Neuronal stem cell (in vitro differentiated cells): ENCODE measurements around the gene AANAT.

Source experiments
- DNase-seq: peaks from one replicate; pipeline ENCODE4 v3.0.0-alpha.2; 2013; ENCODE audit warnings: low spot score
- H2AFZ ChIP-seq: one replicate; pipeline ENCODE4 v1.6.1; 2013; ENCODE audit warnings: mild to moderate bottlenecking, low read length, inconsistent platforms
- H2AK5ac ChIP-seq: 2 replicates; pipeline ENCODE4 v1.6.1; 2013; ENCODE audit warnings: low read depth, mild to moderate bottlenecking, inconsistent platforms, low read length, moderate library complexity, mixed read lengths
- H2BK120ac ChIP-seq: 2 replicates; pipeline ENCODE4 v1.6.1; 2013; ENCODE audit warnings: low read depth, mild to moderate bottlenecking, inconsistent platforms, low read length, moderate library complexity, mixed read lengths
- H2BK12ac ChIP-seq: one replicate; pipeline ENCODE4 v1.6.1; 2013; ENCODE audit warnings: low read length, inconsistent platforms
- H2BK15ac ChIP-seq: 2 replicates; pipeline ENCODE4 v1.6.1; 2013; ENCODE audit warnings: mild to moderate bottlenecking, low read length, inconsistent platforms, mixed read lengths
- H2BK5ac ChIP-seq: one replicate; pipeline ENCODE4 v1.6.1; 2013; ENCODE audit warnings: inconsistent platforms, mild to moderate bottlenecking, low read length, moderate library complexity
- H3K14ac ChIP-seq: one replicate; pipeline ENCODE4 v1.6.1; 2013; ENCODE audit warnings: low read length, inconsistent platforms
- H3K18ac ChIP-seq: 2 replicates; pipeline ENCODE4 v1.6.1; 2013; ENCODE audit warnings: low read length, inconsistent platforms
- H3K23ac ChIP-seq: 2 replicates; pipeline ENCODE4 v1.6.1; 2013; ENCODE audit warnings: low read depth, mild to moderate bottlenecking, mixed read lengths, low read length, inconsistent platforms; ENCODE audit not compliant: poor library complexity
- H3K27ac ChIP-seq: replicated peaks from 3 replicates; pipeline ENCODE4 v1.5.1; 2013; ENCODE audit warnings: low read length, inconsistent platforms
- H3K27me3 ChIP-seq, 3 experiments: 2 replicates each; pipeline ENCODE4 v1.6.1; 2013; ENCODE audit warnings: low read length in 3 of 3, mild to moderate bottlenecking in 2 of 3, inconsistent platforms in 1 of 3, low read depth in 1 of 3, mixed read lengths in 1 of 3, moderate library complexity in 1 of 3; ENCODE audit not compliant: control insufficient read depth in 3 of 3, insufficient read depth in 3 of 3
- H3K36me3 ChIP-seq, 2 donors: replicated peaks in 1 of 2; 2 replicates each; pipeline ENCODE4 v1.6.1; 2013; ENCODE audit warnings: low read length in 2 of 2; ENCODE audit not compliant: control insufficient read depth in 2 of 2, insufficient read depth in 2 of 2
- H3K4ac ChIP-seq: 2 replicates; pipeline ENCODE4 v1.6.1; 2013; ENCODE audit warnings: inconsistent platforms, mild to moderate bottlenecking, low read length, moderate library complexity
- H3K4me1 ChIP-seq, 2 donors: 1 replicate in 1 of 2; 2 replicates in 1 of 2; pipeline ENCODE4 v1.6.1; 2013; ENCODE audit warnings: low read length in 2 of 2, low read depth in 1 of 2; ENCODE audit not compliant: control insufficient read depth in 2 of 2, insufficient read depth in 1 of 2
- H3K4me2 ChIP-seq: one replicate; pipeline ENCODE4 v1.6.1; 2013; ENCODE audit warnings: mild to moderate bottlenecking, low read length, inconsistent platforms; ENCODE audit not compliant: insufficient read depth, poor library complexity, severe bottlenecking
- H3K4me3 ChIP-seq, 2 donors: 2 replicates each; pipeline ENCODE4 v1.5.1; 2013; ENCODE audit warnings: low read length in 2 of 2, mild to moderate bottlenecking in 2 of 2, inconsistent platforms in 1 of 2, moderate library complexity in 1 of 2
- H3K79me1 ChIP-seq: one replicate; pipeline ENCODE4 v1.6.1; 2013; ENCODE audit warnings: low read depth, mild to moderate bottlenecking, inconsistent platforms, low read length, moderate library complexity
- H3K9ac ChIP-seq: one replicate; pipeline ENCODE4 v1.6.1; 2013; ENCODE audit warnings: mild to moderate bottlenecking, low read depth, low read length, inconsistent platforms; ENCODE audit not compliant: poor library complexity
- H3K9me3 ChIP-seq, 2 donors: replicated peaks in 1 of 2; 2 replicates each; pipeline versions ENCODE3 to v1.6.1; 2013; ENCODE audit warnings: low read length in 2 of 2, mild to moderate bottlenecking in 2 of 2, inconsistent platforms in 1 of 2, low read depth in 1 of 2, mixed read lengths in 1 of 2, moderate library complexity in 1 of 2; ENCODE audit not compliant: control insufficient read depth in 2 of 2, insufficient read depth in 1 of 2
- H4K8ac ChIP-seq: one replicate; pipeline ENCODE4 v1.6.1; 2013; ENCODE audit warnings: low read depth, mild to moderate bottlenecking, inconsistent platforms, low read length, moderate library complexity
- H4K91ac ChIP-seq: one replicate; pipeline ENCODE4 v1.6.1; 2013; ENCODE audit warnings: low read length, low read depth, mild to moderate bottlenecking, inconsistent platforms; ENCODE audit not compliant: poor library complexity
- whole genome bisulfite sequencing, 2 donors: extraction: QIAGEN DNeasy Blood & Tissue Kit; methylation state at CpG; one replicate each; pipeline ENCODE4 v1.1.7; 2013; ENCODE audit warnings: missing lambda C conversion rate in 2 of 2, mixed read lengths in 1 of 2; ENCODE audit not compliant: insufficient read length in 2 of 2, insufficient replicate concordance in 1 of 2; ENCODE audit errors: extremely low coverage in 2 of 2; 5-methylcytosine and 5-hydroxymethylcytosine counted together

AANAT gene

DNA sequence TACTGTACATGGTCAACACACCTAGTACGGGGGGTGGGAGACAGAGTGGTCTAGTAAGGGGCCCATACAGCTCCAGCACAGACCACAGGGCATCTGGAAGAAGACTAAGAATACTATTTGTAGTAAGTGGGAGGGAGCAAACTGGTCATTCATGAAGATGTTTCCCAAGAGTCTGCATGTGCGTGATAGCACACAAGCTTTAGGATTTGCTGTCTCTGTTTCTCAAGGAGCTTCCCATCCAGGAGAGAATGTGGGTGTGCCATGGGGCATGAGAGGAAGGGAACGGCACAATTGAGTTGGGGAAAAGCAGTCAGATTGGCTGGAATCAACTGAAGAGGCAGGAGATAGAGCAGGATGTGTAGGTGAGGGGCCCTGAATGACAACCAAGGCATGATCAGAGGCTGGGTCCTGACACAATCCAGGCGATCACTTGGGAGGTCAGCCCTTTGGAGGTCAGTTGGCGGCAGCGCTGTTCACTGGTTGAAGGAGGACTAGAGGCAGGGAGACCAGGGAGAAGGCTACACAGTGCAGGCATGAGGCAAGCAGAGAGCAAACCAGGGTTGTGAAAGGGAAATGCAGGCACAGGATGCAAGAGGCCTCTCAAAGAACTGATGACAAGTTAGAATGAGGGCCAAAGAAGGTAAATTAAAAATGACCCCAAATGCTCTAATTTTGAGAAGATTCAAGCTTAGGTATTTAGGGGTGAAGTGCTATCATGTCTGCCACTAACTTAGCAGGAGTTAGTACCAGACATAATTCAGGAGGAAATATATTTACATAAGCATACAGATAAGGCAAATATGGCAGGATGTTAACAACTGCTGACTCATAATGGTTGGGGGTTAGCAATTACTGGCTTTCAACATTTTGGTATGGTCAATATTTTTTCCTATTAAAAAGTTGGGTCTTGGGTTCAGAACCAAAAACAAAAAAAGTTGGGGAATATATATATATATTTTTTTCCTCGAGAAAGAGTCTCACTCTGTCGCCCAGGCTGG, 24.8 kb upstream of the AANAT start:
- Histone ChIP-seq H2BK15ac (no peak overlapping the region), H3K9ac (no peak overlapping the region), H3K23ac (no peak overlapping the region), H3K27me3 (no peaks in the 10 kb centered on the region), H3K4me3 (no peak overlapping the region), H3K9me3 (no peaks in the 10 kb centered on the region), H2BK12ac (no peak overlapping the region), H3K4me2 (no peak overlapping the region), H3K27ac (no peak overlapping the region), H2BK5ac (no peak overlapping the region), H3K36me3 (peaks cover 2 to 9% of the 10 kb centered on the region in 2 donors), H3K4ac (no peak overlapping the region), H2BK120ac (no peak overlapping the region), H4K8ac (no peak overlapping the region), H3K4me1 (peaks cover 19 to 59% of the 10 kb centered on the region in 2 donors), H4K91ac (no peak overlapping the region), H3K79me1 (peaks cover 3% of the 10 kb centered on the region), H2AK5ac (no peak overlapping the region), H3K18ac (no peak overlapping the region), H3K14ac (no peak overlapping the region), H2AFZ (no peak overlapping the region)
- no peak for DNase-seq
- no CpG with 5 or more reads among the region's 8 CpGs for WGBS, 2 donors

DNA sequence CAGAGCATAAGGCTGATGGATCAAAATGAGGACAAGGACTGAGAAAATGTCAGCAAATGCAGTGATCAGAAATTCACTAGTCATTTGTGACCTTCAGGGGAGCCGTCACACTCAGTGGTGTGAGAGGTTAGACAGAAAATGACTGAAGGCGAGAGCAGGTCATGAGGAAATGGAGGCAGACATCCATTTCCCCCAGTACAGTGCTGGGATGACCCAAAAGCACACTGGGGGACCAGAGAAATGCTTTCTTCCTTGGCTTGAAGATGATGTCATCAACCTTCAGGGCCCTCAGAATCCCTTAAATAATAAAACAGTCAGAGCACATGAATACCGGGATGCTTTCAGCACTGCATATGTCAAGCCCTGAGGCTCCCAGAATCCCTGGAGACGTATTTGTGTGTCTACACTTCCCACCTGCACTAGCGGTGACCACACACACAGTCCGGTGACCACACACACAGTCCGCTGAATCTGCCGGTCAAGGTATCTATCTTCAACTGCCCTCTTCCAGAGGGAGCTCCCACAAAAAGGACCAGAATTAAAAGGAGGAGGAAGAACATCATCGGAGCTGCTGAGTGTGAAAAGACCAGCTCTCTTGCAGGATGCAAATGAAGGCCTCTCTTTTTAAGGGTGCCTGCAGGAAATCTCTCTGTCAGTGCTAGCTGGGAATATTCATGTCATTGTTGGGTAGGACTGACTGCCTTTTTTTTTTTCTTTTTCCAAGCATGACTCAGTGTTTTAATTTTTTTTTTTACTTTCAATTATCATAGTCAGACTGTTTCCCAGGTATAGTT, 22.7 kb upstream of the AANAT start:
- Histone ChIP-seq H3K79me1 (peaks cover 6% of the 10 kb centered on the region), H3K18ac (no peak overlapping the region), H3K4me3 (no peak overlapping the region), H3K23ac (no peak overlapping the region), H2BK5ac (no peak overlapping the region), H3K4me2 (no peak overlapping the region), H4K91ac (no peak overlapping the region), H2BK15ac (no peak overlapping the region), H2BK12ac (no peak overlapping the region), H3K14ac (no peak overlapping the region), H3K27ac (no peak overlapping the region), H3K9ac (no peak overlapping the region), H2BK120ac (no peak overlapping the region), H2AK5ac (no peak overlapping the region), H2AFZ (no peak overlapping the region), H3K9me3 (no peaks in the 10 kb centered on the region), H3K4ac (no peak overlapping the region), H4K8ac (no peak overlapping the region), H3K36me3 (peaks cover 2 to 3% of the 10 kb centered on the region in 2 donors), H3K4me1 (peaks cover 16 to 45% of the 10 kb centered on the region in 2 donors), H3K27me3 (no peaks in the 10 kb centered on the region)
- no peak for DNase-seq
- no CpG with 5 or more reads among the region's 9 CpGs for WGBS, 2 donors

DNA sequence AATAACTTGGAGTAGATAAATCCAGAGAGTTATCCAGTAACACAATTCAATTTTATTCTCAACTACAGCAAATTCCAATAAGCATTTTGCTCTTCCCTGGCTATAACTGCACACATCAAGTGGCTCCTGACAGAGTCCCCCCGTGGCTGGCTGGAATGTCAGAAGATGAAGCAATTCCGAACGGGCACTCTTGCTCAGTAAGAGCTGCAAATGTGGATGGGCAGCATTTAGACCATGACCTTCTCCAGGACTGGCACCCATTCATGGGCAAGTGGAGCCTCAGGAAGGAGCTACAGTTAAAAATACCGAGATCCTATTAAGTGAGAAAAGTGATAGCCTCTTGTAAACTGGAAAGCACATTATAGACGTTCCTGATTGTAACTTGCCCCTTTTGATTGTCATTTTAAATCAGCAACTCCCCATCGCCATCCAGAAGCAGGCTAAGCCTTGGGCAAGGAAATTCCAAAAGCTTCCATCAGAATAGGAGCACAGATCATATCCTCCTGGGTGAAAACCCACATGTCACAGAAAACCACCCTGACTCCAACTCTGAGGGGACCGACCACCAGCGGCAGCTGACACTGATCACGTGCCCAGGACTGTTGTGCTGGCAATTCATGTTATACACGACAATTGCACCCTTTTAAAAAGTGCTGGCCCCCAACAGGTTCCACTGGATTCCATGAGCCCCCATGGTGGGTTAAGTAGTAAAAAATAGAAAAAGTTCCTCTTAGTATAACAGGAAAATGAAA, 21.5 kb upstream of the AANAT start:
- Histone ChIP-seq H2AFZ (no peak overlapping the region), H4K91ac (no peak overlapping the region), H2BK15ac (no peak overlapping the region), H3K27ac (no peak overlapping the region), H2BK120ac (no peak overlapping the region), H2BK5ac (no peak overlapping the region), H3K4me2 (no peak overlapping the region), H2BK12ac (no peak overlapping the region), H3K79me1 (peaks cover 6% of the 10 kb centered on the region), H3K9ac (no peak overlapping the region), H3K14ac (no peak overlapping the region), H2AK5ac (no peak overlapping the region), H3K23ac (no peak overlapping the region), H3K27me3 (no peaks in the 10 kb centered on the region), H3K4ac (no peak overlapping the region), H3K4me3 (no peak overlapping the region), H4K8ac (no peak overlapping the region), H3K4me1 (peaks cover 17 to 44% of the 10 kb centered on the region in 2 donors), H3K18ac (no peak overlapping the region), H3K36me3 (peaks cover 0 to 2% of the 10 kb centered on the region in 2 donors), H3K9me3 (no peaks in the 10 kb centered on the region)
- no peak for DNase-seq
- WGBS, 2 donors: no CpG with 5 or more reads among the region's 10 CpGs
